Measurements from ENCODE around the gene DDX55.

The DDX55 gene

DNA sequence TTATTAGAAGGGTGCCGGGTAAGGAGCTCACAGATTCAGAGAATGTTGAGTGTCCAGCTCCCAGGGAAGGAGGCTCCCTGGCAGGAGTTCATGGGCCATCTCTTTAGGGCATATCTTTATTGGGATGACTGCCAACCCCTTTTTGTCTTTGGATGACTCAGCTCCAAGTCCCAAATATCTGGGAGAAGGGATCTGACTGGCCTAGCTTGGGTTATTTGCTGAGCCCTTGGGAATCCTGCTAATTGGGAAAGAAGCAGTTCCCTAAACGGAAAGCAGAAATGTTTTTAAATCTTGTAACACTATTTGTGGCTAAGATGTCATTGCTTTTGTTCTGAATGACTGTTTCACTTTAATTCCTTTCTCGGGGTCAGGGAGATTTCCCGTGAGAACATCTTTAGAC lies 12.6 kb downstream of the DDX55 start:
- DNase-seq = no peak

DNA sequence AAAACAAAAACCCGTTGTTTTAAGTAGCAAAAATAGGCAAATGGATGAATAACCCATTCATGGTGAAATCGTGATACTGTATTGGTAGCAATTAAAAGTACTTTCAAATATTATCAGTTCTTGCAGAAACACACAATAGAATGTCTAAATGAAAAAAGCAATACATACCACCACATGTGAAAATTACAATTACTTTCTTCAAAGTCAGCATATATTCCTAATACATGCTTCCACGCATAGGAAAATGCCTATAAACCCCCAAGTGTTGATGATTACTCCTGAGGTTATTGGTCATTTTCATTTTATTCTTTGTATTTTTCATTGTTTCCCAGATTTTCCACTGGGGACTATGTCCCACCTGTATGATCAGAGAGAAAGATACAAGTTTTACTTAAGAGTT lies 15.2 kb downstream of the DDX55 start:
- DNase-seq = no peak

DNA sequence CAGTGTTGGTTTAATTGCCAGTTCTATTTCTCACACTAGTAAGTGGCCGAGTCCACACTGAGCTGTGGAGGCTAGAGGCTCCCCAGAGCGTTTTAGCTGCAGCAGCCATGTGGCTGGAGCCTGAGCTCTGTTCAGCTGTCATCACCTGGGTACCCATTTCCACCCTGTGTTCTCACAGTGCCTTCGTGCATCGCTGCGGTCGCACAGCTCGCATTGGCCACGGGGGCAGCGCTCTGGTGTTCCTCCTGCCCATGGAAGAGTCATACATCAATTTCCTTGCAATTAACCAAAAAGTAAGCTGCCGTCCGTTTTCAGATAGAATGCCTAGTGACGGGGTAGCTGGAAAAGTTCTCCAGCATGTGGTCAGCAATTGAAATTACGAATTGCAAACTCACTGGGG lies 15.7 kb downstream of the DDX55 start:
- DNase-seq = no peak

- DNase-seq = no peak
Measured at GRCh38 chr12:123621101-123621500, 19.2 kb downstream of the DDX55 start.

DNA sequence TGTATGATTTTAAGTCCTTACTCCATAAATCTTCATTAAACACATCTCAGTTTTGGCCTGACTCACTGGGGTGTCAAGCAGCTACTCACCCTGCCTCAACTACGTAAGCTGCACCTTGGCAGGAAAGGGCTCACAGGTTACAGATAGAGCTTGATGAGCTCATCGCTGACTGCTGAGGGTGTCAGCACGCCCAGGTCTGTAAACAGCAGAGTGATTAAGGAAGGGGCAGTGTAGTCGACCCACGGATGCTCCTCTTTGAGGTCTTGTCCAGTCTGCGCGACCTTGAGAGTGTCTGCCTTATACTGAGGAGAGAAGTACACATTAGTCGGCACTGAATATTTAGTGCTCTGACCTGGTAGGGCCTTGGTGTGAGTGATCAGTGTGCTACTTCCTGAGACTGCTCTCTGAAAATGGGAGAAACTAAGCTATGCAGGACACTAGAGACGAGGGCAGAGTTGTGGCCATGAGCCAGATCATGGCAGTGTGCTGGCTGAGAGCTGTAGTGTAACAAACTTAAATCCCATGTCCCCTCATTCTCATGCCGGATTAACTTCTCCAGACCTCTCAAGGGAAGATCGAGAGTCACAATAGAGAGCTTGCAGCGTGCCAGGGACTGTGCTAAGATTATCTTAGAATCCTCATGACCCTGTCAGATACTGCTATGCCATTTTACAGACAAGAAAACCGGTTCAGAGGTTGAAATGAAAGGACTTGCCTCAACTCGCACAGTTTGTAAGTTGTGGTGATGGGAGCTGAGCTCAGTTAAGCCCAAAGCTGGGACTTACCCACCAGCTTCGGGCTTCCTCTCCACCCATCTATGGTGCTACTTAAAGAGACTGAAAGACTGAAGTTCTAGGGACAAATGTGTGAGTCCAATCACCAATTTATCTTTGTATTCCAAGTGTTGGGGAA lies 20.0 kb downstream of the DDX55 start:
- no peak for DNase-seq

GRCh38 chr12:123633379-123634141 lies 31.7 kb downstream of the DDX55 start, which contains the start of the genes EIF2B1 and GTF2H3:
TSS of gene EIF2B1 (minus strand) at chr12:123633686. CDS start at chr12:123633557, 129 bp downstream.
TSS of gene GTF2H3 (plus strand) at chr12:123633829. CDS start at chr12:123633860, 31 bp downstream.
- DNase-seq = peak; percentile 95

DNA sequence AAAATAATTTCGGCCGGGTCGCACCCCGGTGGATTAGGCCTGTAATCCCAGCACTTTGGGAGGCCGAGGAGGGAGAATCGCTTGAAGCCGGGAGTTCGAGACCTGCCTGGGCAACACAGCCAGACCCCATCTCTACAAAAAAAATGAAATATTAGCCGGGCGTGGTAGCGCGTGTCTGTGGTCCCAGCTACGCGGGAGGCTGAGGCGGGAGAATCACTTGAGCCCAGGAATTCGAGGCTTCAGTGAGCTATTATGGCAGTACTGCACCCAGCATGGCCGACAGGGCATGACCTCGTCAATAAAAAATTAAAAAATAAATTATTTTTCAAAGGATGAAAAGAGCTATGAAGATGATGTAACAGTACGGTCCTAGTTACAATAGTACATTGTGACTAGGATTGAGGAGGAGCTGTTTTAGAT lies 32.3 kb downstream of the DDX55 start:
- DNase-seq = no peak

GRCh38 chr12:123643911-123644310 lies 42.0 kb downstream of the DDX55 start:
- no peak for DNase-seq

DNA sequence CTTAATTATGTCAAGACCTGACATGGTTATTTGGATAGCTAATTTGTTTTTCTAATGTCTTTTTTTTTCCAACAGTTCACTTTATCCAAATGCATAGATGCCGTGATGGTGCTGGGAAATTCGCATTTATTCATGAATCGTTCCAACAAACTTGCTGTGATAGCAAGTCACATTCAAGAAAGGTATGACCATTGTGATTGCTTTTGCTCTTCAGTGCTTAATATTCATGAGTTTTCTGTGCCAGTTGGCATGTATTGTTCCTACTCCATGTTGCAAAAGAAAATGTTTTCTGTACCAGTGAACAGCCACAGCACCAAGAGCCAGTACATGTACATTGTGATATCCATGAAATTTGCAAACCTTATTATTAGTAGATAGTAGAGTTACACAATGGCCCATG lies 43.5 kb downstream of the DDX55 start:
- no peak for DNase-seq

GRCh38 chr12:123645878-123646277 lies 44.0 kb downstream of the DDX55 start:
- DNase-seq = no peak

DNA sequence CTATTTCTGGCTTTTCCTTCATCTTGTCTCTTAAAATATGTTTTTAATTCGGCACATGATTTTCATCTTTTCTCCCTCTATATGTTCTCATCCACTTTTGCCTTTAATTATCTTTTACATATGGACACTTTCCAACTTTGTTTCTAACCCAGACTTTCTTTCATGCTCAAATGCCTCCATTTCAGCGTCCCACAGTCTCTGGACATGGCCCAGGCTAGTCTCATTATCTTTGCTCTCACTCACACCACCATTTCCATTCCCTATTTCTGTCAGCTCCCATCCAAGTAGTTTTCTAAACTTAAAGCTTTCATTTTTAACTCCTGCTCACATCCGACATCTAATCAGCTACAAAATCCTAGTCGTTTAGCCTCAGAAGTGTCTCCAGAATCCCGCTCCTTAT lies 46.5 kb downstream of the DDX55 start:
- DNase-seq = no peak

GRCh38 chr12:123654129-123654701 lies 52.3 kb downstream of the DDX55 start:
- DNase-seq = no peak

DNA sequence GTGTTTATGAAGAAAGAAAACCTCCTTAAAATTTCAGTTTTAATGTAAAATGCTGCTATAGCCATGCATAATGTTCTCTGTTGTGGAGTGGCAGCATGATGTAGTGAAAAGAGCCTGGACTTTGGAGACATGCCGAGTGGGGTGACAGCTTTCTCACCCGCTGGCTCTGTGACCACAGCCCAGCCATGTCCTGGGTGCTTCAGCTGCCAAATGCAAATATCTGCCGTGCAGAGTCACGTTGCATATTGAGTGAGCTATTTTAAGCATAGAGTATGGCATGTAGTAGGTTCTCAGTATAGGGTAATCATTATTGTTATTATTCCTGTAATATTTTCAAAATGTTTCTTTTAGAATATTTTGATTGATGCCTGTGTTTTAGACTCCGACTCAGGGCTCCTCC lies 53.5 kb downstream of the DDX55 start:
- DNase-seq = no peak

DNA sequence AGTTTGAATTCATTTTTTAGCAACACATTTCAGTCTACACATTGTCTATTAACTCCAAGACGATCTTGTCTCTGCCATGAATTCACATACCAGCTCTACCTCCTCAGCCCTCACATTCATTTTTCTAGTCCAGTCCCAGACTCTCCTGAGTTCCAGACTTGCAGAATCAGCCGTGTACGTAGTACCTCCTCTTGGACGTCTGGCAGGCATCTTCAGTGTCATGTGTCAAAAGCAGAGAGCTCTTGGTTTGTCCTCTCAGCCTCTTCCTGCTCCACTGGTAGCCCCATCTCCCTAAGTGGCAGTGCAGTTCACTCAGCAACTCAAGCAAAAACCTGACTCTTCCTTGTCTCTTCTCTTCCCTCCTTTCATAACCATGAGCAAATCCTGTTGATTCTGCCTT lies 54.5 kb downstream of the DDX55 start:
- no peak for DNase-seq

- no peak for DNase-seq
Measured at GRCh38 chr12:123657211-123657610, 55.3 kb downstream of the DDX55 start.

DNA sequence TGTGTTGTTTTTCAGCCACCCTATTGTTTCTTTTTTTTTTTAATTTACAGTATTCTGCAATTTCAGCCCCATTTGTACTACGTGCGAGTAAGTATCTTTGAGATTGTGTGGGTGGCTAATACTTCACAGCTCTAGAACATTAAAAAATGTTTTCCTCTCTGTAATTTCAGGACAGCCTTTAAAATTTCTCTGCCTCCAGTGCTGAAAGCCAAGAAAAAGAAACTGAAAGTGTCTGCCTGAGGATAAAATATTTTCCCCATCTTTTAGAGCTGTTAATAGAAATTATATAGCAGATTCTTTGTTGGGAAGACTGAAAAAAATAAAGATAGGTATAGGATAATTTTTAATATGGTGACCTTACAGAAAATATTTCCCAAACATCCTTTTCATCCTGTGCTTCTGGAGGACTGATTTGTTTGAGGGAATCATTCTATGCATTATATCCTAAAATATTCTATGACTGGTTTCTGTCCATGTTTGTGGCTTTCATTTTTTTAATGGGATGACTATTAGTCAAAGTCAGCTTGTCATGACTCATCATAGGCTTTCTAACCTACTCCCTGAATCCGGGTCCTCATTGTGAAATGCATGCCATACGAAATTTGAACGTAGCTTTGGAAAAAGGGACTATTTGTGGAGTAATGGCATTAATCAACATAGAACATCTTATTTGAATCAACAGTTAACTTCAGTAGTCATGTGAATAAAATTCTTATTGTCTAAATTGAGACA lies 58.3 kb downstream of the DDX55 start:
- DNase-seq = no peak

DNA sequence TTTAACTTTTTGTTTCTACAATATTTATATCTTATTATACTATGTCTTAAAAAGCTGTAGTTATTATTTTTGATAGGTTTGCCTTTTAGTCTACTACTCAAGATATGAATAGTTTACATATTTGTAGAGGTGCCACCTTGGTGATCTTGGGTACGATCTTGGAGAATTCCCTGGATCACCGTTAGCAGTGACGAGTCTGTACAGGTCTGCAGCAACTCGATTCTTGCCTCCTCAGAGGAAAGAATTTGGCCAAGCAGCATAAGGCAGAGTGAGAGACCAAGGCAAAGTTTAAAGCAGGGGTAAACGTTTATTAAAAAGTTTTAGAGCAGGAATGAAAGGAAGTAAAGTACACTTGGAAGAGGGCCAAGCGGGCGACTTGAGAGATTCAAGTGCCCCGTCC lies 65.9 kb downstream of the DDX55 start:
- DNase-seq = no peak
